DND-41 (cell line): ENCODE measurements around the gene MRAP2.

Experiments
- EZH2 ChIP-seq: IDR thresholded peaks from 3 replicates; pipeline ENCODE4 v1.6.1; 2012; ENCODE audit warnings: borderline replicate concordance, low read depth, mild to moderate bottlenecking, moderate library complexity, low read length, inconsistent platforms; ENCODE audit not compliant: severe bottlenecking
- TF ChIP-seq, protein P1 (sequence below): IDR thresholded peaks from 2 replicates; pipeline ENCODE4 v1.5.1; 2012; ENCODE audit warnings: borderline replicate concordance, low read length, moderate library complexity, mild to moderate bottlenecking; ENCODE audit not compliant: poor library complexity, severe bottlenecking; ENCODE audit errors: extremely low read depth

DNA sequence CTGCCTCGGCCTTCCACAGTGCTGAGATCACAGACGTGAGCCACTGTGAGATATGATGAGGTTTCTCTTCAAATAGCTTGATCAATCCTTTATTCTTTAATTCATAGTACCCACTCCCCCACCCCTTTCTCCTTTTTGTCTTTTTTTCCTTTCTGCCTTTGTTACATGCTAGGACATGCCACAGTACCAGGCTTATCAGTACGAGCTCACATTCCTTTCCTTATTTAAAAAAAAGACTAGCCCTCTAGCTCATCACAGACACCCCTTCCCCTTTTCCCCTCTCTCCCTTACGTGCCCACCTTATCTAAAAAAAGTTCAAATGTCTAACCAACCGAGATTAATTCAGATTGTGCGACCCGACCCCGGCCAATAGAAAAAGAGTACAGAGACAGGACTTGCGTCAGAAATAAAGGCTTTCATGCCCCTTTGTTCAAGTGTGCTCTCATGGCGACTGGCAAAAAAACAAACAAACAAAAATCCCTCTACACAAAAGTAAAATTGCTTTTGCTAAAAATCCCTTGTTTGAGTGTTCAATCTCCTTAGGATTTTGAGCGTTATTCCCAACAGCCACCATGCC is 49.2 kb downstream of the MRAP2 start:
- TF ChIP-seq, protein P1, sequence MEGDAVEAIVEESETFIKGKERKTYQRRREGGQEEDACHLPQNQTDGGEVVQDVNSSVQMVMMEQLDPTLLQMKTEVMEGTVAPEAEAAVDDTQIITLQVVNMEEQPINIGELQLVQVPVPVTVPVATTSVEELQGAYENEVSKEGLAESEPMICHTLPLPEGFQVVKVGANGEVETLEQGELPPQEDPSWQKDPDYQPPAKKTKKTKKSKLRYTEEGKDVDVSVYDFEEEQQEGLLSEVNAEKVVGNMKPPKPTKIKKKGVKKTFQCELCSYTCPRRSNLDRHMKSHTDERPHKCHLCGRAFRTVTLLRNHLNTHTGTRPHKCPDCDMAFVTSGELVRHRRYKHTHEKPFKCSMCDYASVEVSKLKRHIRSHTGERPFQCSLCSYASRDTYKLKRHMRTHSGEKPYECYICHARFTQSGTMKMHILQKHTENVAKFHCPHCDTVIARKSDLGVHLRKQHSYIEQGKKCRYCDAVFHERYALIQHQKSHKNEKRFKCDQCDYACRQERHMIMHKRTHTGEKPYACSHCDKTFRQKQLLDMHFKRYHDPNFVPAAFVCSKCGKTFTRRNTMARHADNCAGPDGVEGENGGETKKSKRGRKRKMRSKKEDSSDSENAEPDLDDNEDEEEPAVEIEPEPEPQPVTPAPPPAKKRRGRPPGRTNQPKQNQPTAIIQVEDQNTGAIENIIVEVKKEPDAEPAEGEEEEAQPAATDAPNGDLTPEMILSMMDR, result no peak
- TF ChIP-seq EZH2, result no peak
